Ovary (tissue), 3 donors: ENCODE measurements around the gene PPCDC.

Source experiments
- EP300 ChIP-seq: sonication (generic); formaldehyde crosslinking; IDR thresholded peaks from one replicate; pipeline ENCODE4 v1.6.1; 2017; ENCODE audit warnings: antibody characterized with exemption
- POLR2A ChIP-seq: fragments of 450-650 bp; IDR thresholded peaks from one replicate; pipeline ENCODE4 v1.6.1; 2017; ENCODE audit warnings: antibody characterized with exemption, mild to moderate bottlenecking, moderate library complexity
- TF ChIP-seq, protein P1 (sequence below), 3 donors: fragments of 450-650 bp in 2 of 3; fragments of 200-600 bp in 1 of 3; IDR thresholded peaks; one replicate each; pipeline versions ENCODE4 v1.5.1 to v1.8.0; 2016 to 2022; ENCODE audit warnings: antibody characterized with exemption in 3 of 3, mild to moderate bottlenecking in 1 of 3
- donor health status: DM: no; HTN: no; CAD: no.

DNA sequence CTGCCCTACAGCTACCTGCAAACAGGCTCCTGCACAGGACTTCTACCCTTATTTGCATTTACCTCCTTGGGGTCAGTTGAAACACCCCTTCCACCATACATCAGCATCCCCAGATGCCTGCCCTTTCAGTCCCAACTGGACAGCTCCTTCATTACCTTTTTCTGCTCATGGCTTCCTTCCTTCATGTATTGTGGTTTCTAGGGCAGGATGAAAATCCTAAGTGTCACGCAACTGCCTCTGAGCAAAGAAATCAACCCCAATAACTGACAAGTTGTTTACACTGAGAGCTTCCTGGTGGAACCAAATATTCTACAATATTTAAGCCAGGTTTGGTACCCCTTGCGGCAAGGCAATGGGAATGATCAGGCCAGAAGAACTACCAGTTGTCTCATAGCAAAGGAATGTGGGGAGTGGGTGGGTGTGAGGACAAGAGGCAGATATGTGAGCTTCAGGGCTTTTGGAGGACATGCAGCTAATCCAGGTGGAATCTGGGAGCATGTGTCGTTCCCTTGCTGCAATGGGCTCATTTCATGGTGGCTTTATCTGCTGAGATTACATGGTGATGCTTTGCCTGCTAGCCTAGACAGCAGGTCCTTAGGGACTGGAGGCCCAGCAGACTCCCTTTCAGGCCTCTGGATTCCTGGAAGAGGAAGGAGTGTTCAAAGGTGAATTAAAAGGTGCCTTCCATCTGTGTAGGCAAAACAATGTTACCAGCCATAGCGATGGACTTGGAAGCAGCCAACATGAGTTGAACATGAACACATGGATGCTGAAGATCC lies 34.9 kb downstream of the PPCDC start:
- TF ChIP-seq, protein P1, sequence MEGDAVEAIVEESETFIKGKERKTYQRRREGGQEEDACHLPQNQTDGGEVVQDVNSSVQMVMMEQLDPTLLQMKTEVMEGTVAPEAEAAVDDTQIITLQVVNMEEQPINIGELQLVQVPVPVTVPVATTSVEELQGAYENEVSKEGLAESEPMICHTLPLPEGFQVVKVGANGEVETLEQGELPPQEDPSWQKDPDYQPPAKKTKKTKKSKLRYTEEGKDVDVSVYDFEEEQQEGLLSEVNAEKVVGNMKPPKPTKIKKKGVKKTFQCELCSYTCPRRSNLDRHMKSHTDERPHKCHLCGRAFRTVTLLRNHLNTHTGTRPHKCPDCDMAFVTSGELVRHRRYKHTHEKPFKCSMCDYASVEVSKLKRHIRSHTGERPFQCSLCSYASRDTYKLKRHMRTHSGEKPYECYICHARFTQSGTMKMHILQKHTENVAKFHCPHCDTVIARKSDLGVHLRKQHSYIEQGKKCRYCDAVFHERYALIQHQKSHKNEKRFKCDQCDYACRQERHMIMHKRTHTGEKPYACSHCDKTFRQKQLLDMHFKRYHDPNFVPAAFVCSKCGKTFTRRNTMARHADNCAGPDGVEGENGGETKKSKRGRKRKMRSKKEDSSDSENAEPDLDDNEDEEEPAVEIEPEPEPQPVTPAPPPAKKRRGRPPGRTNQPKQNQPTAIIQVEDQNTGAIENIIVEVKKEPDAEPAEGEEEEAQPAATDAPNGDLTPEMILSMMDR (IDR thresholded peaks at IDR 0.05): no peak
- TF ChIP-seq EP300: no peak
- no peak for TF ChIP-seq POLR2A
